Coronary artery (tissue), 2 donors: Measurements from ENCODE around the gene PBX2.

ENCODE experiments used
- DNase-seq: peaks from one replicate; pipeline ENCODE4 v3.0.0-alpha.2; 2017; ENCODE audit warnings: low spot score
- H3K27ac ChIP-seq, 2 donors: fragments of 200-600 bp; sonication (generic); one replicate each; pipeline ENCODE4 v1.5.1; 2016 to 2019
- H3K4me3 ChIP-seq: fragments of 200-600 bp; sonication (generic); 2 replicates; pipeline ENCODE4 v1.5.1; 2016; ENCODE audit warnings: mild to moderate bottlenecking, moderate library complexity
- TF ChIP-seq, protein P1 (sequence below): fragments of 200-600 bp; sonication (generic); IDR thresholded peaks from one replicate; pipeline ENCODE4 v1.5.1; 2019; ENCODE audit warnings: antibody characterized with exemption

PBX2 gene

DNA sequence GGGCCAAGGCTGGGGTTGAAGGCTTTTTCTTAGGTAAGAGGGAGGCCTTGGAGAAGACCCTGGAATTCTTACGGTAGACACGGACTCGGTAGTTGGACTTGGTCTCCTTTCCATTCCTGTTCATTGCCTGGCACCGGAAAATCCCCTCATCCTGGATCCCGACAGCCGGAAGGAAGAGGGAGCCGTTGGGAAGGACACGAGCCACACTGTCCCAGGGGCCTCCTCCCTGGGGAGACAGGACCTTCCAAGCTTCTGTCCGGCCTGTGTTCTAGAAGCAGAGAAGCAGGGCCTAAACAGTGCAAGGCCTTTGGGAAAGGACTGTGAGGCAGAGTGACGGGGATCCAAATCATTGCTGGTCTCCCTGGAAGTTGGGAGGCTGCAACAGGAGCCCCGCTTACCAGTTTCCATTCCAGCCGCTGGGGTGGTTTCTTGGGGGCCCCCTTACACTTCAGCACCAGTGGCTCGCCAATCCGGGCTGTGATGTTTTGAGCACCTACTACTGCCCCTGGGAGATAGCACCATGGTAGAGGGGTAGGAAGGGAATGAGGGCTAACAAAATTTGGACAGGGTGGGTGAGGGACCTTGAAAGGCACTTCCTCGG is 6.4 kb downstream of the PBX2 start:
- TF ChIP-seq, protein P1, sequence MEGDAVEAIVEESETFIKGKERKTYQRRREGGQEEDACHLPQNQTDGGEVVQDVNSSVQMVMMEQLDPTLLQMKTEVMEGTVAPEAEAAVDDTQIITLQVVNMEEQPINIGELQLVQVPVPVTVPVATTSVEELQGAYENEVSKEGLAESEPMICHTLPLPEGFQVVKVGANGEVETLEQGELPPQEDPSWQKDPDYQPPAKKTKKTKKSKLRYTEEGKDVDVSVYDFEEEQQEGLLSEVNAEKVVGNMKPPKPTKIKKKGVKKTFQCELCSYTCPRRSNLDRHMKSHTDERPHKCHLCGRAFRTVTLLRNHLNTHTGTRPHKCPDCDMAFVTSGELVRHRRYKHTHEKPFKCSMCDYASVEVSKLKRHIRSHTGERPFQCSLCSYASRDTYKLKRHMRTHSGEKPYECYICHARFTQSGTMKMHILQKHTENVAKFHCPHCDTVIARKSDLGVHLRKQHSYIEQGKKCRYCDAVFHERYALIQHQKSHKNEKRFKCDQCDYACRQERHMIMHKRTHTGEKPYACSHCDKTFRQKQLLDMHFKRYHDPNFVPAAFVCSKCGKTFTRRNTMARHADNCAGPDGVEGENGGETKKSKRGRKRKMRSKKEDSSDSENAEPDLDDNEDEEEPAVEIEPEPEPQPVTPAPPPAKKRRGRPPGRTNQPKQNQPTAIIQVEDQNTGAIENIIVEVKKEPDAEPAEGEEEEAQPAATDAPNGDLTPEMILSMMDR, result no peak
- no peak for DNase-seq
- Histone ChIP-seq H3K4me3 (no peak overlapping the region), H3K27ac (peak overlapping the region in 1 of 2 donors; percentile 54)

DNA sequence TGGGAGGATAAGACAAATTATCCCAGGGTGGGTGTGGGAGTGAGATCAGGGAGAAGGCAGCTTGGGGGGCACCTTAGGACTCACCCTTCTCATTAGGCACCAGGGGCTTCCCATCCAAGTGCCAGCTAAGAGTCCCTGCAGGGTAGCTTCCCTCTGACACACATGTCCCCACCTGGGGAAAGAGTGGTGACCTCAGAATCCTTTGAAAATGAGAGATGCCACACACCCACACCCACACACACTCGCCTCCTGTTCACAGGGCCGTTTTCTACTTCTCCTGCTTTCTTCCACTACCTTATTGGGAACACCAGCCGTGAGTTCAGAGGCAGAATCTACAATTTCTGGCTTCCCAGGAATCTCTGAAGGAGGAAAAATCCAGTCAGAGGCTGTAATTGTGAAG is 7.0 kb downstream of the PBX2 start:
- H3K27ac ChIP-seq, result peak overlapping the region in 1 of 2 donors; percentile 54
- TF ChIP-seq, protein P1, result no peak

DNA sequence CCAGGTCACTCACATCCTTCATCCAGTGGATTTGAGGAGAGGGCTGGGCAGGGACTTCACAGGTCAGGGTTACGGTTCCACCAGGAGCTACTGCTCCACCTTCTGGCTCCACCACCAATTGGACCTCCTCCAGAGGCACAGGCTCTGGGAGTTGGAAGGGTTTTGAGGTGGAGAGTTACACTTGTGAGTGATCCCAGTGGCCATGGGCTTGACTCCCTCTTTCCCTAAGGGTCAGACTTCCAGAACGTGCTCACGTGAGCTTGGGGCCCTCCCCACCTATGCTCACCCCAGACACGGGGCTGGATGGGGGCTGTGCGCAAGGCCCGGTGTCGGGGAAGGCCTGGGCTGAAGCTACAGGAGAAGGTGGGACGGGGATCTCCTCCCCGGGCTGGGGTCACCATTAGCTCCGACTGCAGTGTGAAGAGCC is 7.4 kb downstream of the PBX2 start:
- no peak overlapping the region for H3K4me3 ChIP-seq
- DNase-seq, result no peak
- TF ChIP-seq, protein P1, result no peak
- H3K27ac ChIP-seq, result peak overlapping the region in 1 of 2 donors; percentile 54

More for the DNA sequence above, 7.0 kb downstream of the PBX2 start:
- no peak for DNase-seq
- no peak overlapping the region for H3K4me3 ChIP-seq

DNA sequence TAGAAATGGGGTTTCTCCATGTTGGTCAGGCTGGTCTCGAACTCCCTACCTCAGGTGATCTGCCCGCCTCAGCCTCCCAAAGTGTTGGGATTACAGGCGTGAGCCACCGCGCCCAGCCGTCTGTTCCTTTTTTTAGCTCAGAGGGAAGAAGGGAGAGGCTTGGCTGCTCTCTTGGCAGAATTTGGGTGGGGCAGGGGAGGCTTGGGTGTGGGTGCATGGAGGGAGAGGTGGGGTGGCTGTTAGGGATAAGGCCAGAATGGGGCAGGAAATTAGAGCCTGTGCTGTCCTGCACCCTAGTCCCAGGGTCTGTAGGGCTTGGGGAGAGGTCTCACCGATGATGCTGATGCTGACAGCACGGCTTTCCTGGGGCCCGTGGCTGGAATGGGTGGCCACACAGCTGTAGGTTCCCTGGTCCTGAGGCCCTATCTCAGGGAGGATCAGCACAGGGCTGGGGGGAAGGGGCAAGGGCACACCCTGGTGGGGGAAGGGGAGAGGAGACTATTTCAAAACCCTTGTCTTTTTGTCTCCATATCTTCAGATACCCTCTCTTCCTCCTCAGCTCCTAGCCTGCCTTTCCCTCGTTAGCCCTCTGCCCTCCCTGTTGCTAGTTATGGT is 8.0 kb downstream of the PBX2 start:
- no peak for DNase-seq
- H3K27ac ChIP-seq, result peak overlapping the region in 1 of 2 donors; percentile 54
- H3K4me3 ChIP-seq, result no peak overlapping the region
- TF ChIP-seq, protein P1, result no peak

DNA sequence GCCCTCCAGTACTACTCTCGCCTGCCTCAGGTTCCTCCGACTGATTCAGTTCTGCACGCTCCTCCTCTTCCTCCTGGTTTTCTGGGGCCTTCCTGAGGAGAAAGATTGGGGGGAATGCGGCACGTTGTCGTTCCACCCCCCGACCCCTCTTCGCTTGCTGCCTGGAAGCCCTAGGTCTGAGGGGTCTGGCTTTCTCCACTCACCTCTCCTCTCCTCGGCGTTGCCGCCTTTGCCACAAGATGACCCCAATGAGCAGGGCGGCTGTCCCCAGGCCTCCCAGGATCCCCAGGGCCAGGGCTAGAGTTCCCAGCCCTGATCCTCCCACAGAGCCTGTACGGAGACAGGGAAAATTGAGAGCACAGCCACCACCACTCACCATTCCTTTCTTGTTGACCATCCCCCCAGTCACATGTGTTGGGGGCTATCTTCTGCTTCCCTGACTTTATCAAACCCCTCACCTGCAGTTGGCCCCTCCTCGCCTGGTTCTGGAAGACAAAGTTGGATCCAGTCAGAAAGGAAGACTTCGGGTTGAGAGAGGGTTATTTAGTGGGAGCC is 8.8 kb downstream of the PBX2 start:
- no peak for DNase-seq
- H3K27ac ChIP-seq, result peak overlapping the region in 1 of 2 donors; percentile 54
- H3K4me3 ChIP-seq, result no peak overlapping the region
- TF ChIP-seq, protein P1, result no peak

DNA sequence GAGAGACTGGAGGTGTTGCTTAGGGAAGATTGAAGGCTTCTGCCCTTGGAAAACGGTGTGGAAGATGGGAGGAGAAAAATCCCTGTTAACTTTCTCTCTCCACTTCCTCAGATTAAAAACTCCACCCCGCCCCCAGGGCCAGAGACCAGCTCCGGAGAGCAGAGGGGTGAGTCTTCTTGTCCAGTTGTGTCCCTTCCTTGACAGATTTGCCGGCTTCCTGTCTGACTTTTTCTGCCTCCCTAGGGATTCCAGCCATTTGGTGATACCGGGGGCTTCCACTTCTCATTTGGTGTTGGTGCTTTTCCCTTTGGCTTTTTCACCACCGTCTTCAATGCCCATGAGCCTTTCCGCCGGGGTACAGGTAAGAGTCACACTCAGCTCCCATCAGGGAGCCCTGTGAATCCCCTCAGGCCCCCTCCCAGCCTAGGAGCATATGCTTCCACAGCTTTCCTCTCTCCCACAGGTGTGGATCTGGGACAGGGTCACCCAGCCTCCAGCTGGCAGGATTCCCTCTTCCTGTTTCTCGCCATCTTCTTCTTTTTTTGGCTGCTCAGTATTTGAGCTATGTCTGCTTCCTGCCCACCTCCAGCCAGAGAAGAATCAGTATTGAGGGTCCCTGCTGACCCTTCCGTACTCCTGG is 10.1 kb downstream of the PBX2 start:
- Histone ChIP-seq H3K27ac (peak overlapping the region; percentile 18 to 33), H3K4me3 (no peak overlapping the region)
- TF ChIP-seq, protein P1, result no peak
- DNase-seq, result no peak
